PC-3 (cell line): ENCODE measurements around the gene ZER1.

ENCODE experiments used
- EZH2 ChIP-seq: fragments of 300-600 bp; sonication (generic); IDR thresholded peaks from one replicate; pipeline ENCODE4 v1.6.1; 2017; ENCODE audit warnings: antibody characterized with exemption, mild to moderate bottlenecking, low read length; ENCODE audit not compliant: unreplicated experiment
- EZH2phosphoT487 ChIP-seq: fragments of 300-600 bp; sonication (generic); IDR thresholded peaks from 2 replicates; pipeline ENCODE4 v1.6.1; 2018; ENCODE audit warnings: mild to moderate bottlenecking, antibody characterized with exemption, low read length, borderline replicate concordance
- TF ChIP-seq, protein P1 (sequence below): fragments of 300-600 bp; sonication (generic); conservative IDR thresholded peaks from 2 replicates; pipeline ENCODE4 v1.5.1; 2017; ENCODE audit warnings: antibody characterized with exemption, low read depth, mild to moderate bottlenecking, low read length

DNA sequence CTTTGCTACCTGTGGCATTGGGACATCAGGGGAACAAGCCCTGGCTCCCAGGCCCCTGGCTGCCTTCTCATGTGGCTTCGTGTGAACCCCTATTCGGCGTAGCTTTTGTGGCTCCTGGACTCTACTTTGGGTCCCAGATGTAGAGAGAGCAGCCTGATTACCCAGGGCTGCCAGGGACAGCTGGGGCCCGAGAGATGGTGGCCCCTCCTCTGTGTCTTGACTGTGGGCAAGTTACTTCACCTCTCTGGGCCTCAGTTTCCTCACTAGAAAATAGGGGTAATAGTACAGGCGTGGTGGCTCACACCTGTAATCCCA, 67.4 kb downstream of the ZER1 start:
- TF ChIP-seq, protein P1, sequence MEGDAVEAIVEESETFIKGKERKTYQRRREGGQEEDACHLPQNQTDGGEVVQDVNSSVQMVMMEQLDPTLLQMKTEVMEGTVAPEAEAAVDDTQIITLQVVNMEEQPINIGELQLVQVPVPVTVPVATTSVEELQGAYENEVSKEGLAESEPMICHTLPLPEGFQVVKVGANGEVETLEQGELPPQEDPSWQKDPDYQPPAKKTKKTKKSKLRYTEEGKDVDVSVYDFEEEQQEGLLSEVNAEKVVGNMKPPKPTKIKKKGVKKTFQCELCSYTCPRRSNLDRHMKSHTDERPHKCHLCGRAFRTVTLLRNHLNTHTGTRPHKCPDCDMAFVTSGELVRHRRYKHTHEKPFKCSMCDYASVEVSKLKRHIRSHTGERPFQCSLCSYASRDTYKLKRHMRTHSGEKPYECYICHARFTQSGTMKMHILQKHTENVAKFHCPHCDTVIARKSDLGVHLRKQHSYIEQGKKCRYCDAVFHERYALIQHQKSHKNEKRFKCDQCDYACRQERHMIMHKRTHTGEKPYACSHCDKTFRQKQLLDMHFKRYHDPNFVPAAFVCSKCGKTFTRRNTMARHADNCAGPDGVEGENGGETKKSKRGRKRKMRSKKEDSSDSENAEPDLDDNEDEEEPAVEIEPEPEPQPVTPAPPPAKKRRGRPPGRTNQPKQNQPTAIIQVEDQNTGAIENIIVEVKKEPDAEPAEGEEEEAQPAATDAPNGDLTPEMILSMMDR = no peak
- TF ChIP-seq EZH2 = no peak
- TF ChIP-seq EZH2phosphoT487 = no peak
